K562 (cell line): ENCODE data around the gene TMEM239.
"Not testable (repeated sequence)": the region's sequence is repeated elsewhere in the genome, so short reads cannot be mapped to it uniquely, and the experiment has no call there.

Experiments used
- CBX5 ChIP-seq: IDR thresholded peaks from 2 replicates; pipeline ENCODE4 v1.6.1; 2014; ENCODE audit warnings: low read depth, borderline replicate concordance
- CTBP1 ChIP-seq: fragments of 450-650 bp; IDR thresholded peaks from 2 replicates; pipeline ENCODE4 v1.6.1; 2016; ENCODE audit warnings: borderline replicate concordance
- ESRRB ChIP-seq: fragments of 250-450 bp; sonication (Bioruptor Pico); IDR thresholded peaks from 2 replicates; pipeline ENCODE4 v1.5.0; 2020; ENCODE audit warnings: mild to moderate bottlenecking, moderate library complexity, borderline replicate concordance
- GABPA ChIP-seq: fragments of 200-800 bp; sonication (Bioruptor generic); conservative IDR thresholded peaks from 2 replicates; pipeline ENCODE4 v1.6.1; 2016; ENCODE audit warnings: low read depth, missing genetic modification characterization, missing compliant biosample characterization
- POLR2A ChIP-seq: fragments of 450-650 bp; conservative IDR thresholded peaks from 2 replicates; pipeline ENCODE4 v1.6.1; 2016
- POLR2AphosphoS5 ChIP-seq: IDR thresholded peaks from 2 replicates; pipeline ENCODE4 v1.6.1; 2011; ENCODE audit warnings: mild to moderate bottlenecking, low read depth, low read length, moderate library complexity; ENCODE audit not compliant: control insufficient read depth, insufficient read depth
- USF1 ChIP-seq: sonication (generic); formaldehyde crosslinking; IDR thresholded peaks from 2 replicates; pipeline ENCODE4 v1.9.0; 2022; ENCODE audit warnings: mild to moderate bottlenecking, missing genetic modification reagents
- ZFP91 ChIP-seq: sonication (generic); formaldehyde crosslinking; IDR thresholded peaks from 2 replicates; pipeline ENCODE4 v1.8.0; 2022; ENCODE audit warnings: mild to moderate bottlenecking, missing genetic modification reagents
- ZNF253 ChIP-seq: fragments of 250-450 bp; sonication (Bioruptor Pico); conservative IDR thresholded peaks from 2 replicates; pipeline ENCODE4 v1.6.1; 2021; ENCODE audit warnings: mild to moderate bottlenecking
- TF ChIP-seq, protein P1 (sequence below): fragments of 450-650 bp; IDR thresholded peaks from 2 replicates; pipeline ENCODE4 v1.6.1; 2017; ENCODE audit warnings: mild to moderate bottlenecking, moderate library complexity

DNA sequence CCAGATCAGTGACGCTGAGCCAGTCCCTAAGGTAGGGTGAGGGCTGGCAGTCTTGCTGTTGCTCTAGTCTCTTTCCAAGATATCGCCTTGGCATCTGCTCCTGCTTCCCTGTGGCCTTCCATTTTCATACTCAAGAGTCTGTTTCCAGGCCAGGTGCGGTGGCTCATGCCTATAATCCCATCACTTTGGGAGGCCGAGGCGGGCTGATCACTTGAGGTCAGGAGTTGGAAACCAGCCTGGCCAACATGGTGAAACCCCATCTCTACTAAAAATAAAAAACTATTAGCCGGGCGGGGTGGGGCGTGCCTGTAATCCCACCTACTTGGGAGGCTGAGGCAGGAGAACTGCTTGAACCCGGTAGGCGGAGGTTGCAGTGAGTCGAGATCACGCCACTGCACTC lies 46.1 kb upstream of the TMEM239 start:
- not testable (repeated sequence) for TF ChIP-seq CTBP1; POLR2A; USF1 (CRISPR knock-in tag); POLR2AphosphoS5; GABPA (tag); ESRRB; ZFP91 (CRISPR knock-in tag); ZNF253; CBX5
- TF ChIP-seq, protein P1, sequence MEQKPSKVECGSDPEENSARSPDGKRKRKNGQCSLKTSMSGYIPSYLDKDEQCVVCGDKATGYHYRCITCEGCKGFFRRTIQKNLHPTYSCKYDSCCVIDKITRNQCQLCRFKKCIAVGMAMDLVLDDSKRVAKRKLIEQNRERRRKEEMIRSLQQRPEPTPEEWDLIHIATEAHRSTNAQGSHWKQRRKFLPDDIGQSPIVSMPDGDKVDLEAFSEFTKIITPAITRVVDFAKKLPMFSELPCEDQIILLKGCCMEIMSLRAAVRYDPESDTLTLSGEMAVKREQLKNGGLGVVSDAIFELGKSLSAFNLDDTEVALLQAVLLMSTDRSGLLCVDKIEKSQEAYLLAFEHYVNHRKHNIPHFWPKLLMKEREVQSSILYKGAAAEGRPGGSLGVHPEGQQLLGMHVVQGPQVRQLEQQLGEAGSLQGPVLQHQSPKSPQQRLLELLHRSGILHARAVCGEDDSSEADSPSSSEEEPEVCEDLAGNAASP = not testable (repeated sequence)
